Lower leg skin (tissue), 4 donors: ENCODE data around the gene KCTD16. TPM values are rescaled to one million over a fixed set of nuclear protein-coding genes. Genes with fewer than 3 reads are reported as not detected.

Experiments
- DNase-seq, 2 donors: peaks; one replicate each; pipeline ENCODE4 v3.0.0-alpha.2; 2019; ENCODE audit warnings: low spot score in 2 of 2
- H3K4me3 ChIP-seq: fragments of 200-600 bp; sonication (generic); 2 replicates; pipeline ENCODE4 v1.5.1; 2017; ENCODE audit warnings: mild to moderate bottlenecking, low read depth; ENCODE audit not compliant: poor library complexity, severe bottlenecking
- CTCF ChIP-seq, 3 donors: fragments of 450-650 bp; IDR thresholded peaks; one replicate each; pipeline ENCODE4 v1.5.1; 2016; ENCODE audit warnings: antibody characterized with exemption in 3 of 3, mild to moderate bottlenecking in 3 of 3, moderate library complexity in 2 of 3
- POLR2A ChIP-seq, 2 donors: fragments of 450-650 bp; IDR thresholded peaks; one replicate each; pipeline ENCODE4 v1.6.1; 2016 to 2017; ENCODE audit warnings: antibody characterized with exemption in 2 of 2, mild to moderate bottlenecking in 1 of 2, moderate library complexity in 1 of 2
- WGBS, 2 donors: methylation state at CpG; one replicate each; pipeline ENCODE4 v1.1.5; 2018; 5-methylcytosine and 5-hydroxymethylcytosine counted together
- intact Hi-C: fragments of 100-400 bp; cut with DNase I; formaldehyde crosslinking; loops from one replicate; pipeline ENCODE4 v1.15.0; 2023; ENCODE audit warnings: low total_unique reads
- total RNA-seq, 4 donors: library from RNA; depleted of rRNA; stranded (reverse); fragments of >200 nt; gene quantifications; one replicate each; pipeline ENCODE4 v1.1.0, GENCODE V29; 2016

Gene KCTD16
- total RNA-seq, 4 donors from 2014 or later: not detected

GRCh38 chr5:144195448-144195847 lies 24.8 kb downstream of the KCTD16 start:
- TF ChIP-seq CTCF (IDR thresholded peaks at IDR 0.05): no peak
- no peak for TF ChIP-seq POLR2A (IDR thresholded peaks at IDR 0.05)
- intact Hi-C loops: no loop called here
- WGBS, 2 donors: 71% methylated on average over 4 of the region's 4 CpGs
- no peak for DNase-seq
- no peak overlapping the region for H3K4me3 ChIP-seq

GRCh38 chr5:144196612-144197011 lies 25.9 kb downstream of the KCTD16 start:
- DNase-seq: no peak
- no peak for TF ChIP-seq CTCF (IDR thresholded peaks at IDR 0.05)
- no peak for TF ChIP-seq POLR2A (IDR thresholded peaks at IDR 0.05)
- 48 to 61% methylated on average over 1 of the region's 1 CpG for WGBS, 2 donors
- no peak overlapping the region for H3K4me3 ChIP-seq
- intact Hi-C loops: no loop called here

GRCh38 chr5:144198386-144198785 lies 27.7 kb downstream of the KCTD16 start:
- no peak for DNase-seq
- WGBS, 2 donors: 39 to 65% methylated on average over 3 of the region's 3 CpGs
- TF ChIP-seq POLR2A (IDR thresholded peaks at IDR 0.05) (no peak), CTCF (IDR thresholded peaks at IDR 0.05) (no peak)
- intact Hi-C loops: no loop called here
- H3K4me3 ChIP-seq: no peak overlapping the region

- intact Hi-C loops: no loop called here
- no peak for DNase-seq
- no peak overlapping the region for H3K4me3 ChIP-seq
- no peak for TF ChIP-seq POLR2A (IDR thresholded peaks at IDR 0.05)
- no peak for TF ChIP-seq CTCF (IDR thresholded peaks at IDR 0.05)
- 55 to 57% methylated on average over 5 of the region's 5 CpGs for WGBS, 2 donors
Observed at GRCh38 chr5:144201588-144201987, 30.9 kb downstream of the KCTD16 start.

- TF ChIP-seq CTCF (IDR thresholded peaks at IDR 0.05) (no peak), POLR2A (IDR thresholded peaks at IDR 0.05) (no peak)
- WGBS, 2 donors: 19 to 22% methylated on average over 10 of the region's 10 CpGs
- intact Hi-C loops: no loop called here
- H3K4me3 ChIP-seq: no peak overlapping the region
- DNase-seq: no peak
Observed at GRCh38 chr5:144202072-144202471, 31.4 kb downstream of the KCTD16 start.

GRCh38 chr5:144202726-144203125 lies 32.1 kb downstream of the KCTD16 start:
- no peak for TF ChIP-seq POLR2A (IDR thresholded peaks at IDR 0.05)
- TF ChIP-seq CTCF (IDR thresholded peaks at IDR 0.05): no peak
- no peak for DNase-seq
- intact Hi-C loops: no loop called here
- no peak overlapping the region for H3K4me3 ChIP-seq
- WGBS, 2 donors: 84 to 88% methylated on average over 1 of the region's 1 CpG
